Ascending aorta (tissue), 2 donors: Measurements from ENCODE around the gene LFNG. TPM values are rescaled to one million over a fixed set of nuclear protein-coding genes. Genes with fewer than 3 reads are reported as not detected.

Experiments
- DNase-seq, 2 donors: peaks; one replicate each; pipeline ENCODE4 v3.0.0-alpha.2; 2019; ENCODE audit warnings: low spot score in 2 of 2
- H3K27ac ChIP-seq, 2 donors: fragments of 200-600 bp; sonication (generic); one replicate each; pipeline ENCODE4 v1.5.1; 2016 to 2017; ENCODE audit warnings: mild to moderate bottlenecking in 1 of 2
- H3K27me3 ChIP-seq: fragments of 200-600 bp; sonication (generic); one replicate; pipeline ENCODE4 v1.5.1; 2017
- H3K36me3 ChIP-seq, 2 donors: fragments of 200-600 bp; sonication (generic); one replicate each; pipeline ENCODE4 v1.5.1; 2016
- H3K4me1 ChIP-seq, 2 donors: fragments of 200-600 bp; sonication (generic); one replicate each; pipeline ENCODE4 v1.5.1; 2016 to 2017; ENCODE audit warnings: mild to moderate bottlenecking in 1 of 2
- H3K4me3 ChIP-seq, 2 donors: fragments of 200-600 bp; sonication (generic); one replicate each; pipeline ENCODE4 v1.5.1; 2016 to 2017; ENCODE audit warnings: mild to moderate bottlenecking in 1 of 2
- H3K9me3 ChIP-seq, 2 donors: fragments of 200-600 bp; sonication (generic); one replicate each; pipeline ENCODE4 v1.5.1; 2016
- intact Hi-C: fragments of 100-400 bp; cut with DNase I; formaldehyde crosslinking; loops from one replicate; pipeline ENCODE4 v1.15.1; 2023
- total RNA-seq: library from RNA; depleted of rRNA; stranded (reverse); fragments of >200 nt; gene quantifications from one replicate; pipeline ENCODE4 v1.1.0, GENCODE V29; 2016
- TF ChIP-seq, protein P1 (sequence below), 3 experiments: fragments of 200-600 bp in 2 of 3; fragments of 450-650 bp in 1 of 3; sonication (generic) in 2 of 3; IDR thresholded peaks; one replicate each; pipeline ENCODE4 v1.5.1; 2016 to 2019; ENCODE audit warnings: antibody characterized with exemption in 3 of 3, mild to moderate bottlenecking in 1 of 3, moderate library complexity in 1 of 3

The LFNG gene
- total RNA-seq, 1 donor from 2014 or later = 102 TPM

DNA sequence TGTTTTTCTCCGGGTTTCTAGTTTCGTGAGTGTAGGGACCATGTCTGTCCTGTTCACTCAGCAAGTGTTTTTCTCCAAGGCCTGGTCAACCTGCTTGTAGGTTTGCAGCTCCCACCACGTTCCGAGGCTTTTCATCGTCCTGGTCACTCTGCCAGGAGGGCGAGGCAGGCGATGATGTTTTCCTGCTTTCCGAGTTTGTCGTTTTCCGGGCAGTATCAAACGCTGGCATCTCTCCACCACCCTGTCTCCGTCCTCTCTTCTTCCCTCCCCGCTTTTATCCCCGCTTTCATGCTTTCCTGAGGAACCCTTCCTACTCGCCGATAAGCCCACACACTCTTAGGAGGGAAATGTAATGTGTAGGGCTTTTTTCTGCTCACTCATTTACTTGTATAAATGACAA lies 50.4 kb downstream of the LFNG start:
- DNase-seq = no peak
- intact Hi-C loops = no loop called here
- peaks cover 13 to 22% of the 10 kb centered on the region in 2 donors for H3K36me3 ChIP-seq

DNA sequence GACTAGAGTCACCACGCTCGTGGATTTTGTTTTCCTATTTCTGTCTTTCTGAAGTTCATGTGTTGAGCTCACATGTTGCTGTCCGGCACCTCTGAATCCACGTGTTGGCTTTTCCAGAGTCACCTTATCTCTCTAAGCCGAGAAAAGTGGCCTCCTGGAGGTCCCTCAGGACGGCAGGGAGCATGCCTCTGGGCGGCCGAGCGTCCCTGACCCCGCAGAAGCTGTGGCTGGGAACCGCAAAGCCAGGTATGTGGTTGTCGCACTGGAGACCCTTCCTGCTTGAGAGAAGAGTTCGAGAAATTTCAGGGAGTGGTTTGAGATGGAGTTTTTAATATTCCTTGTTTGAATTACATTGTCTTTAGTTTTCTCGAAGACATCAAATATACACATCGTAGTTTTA lies 51.8 kb downstream of the LFNG start:
- intact Hi-C loops = no loop called here
- DNase-seq = no peak
- no peaks in the 10 kb centered on the region for H3K4me1 ChIP-seq

More for the DNA sequence above, 50.4 kb downstream of the LFNG start:
- Histone ChIP-seq H3K9me3 (no peaks in the 10 kb centered on the region), H3K27me3 (no peaks in the 10 kb centered on the region), H3K27ac (no peak overlapping the region), H3K4me3 (no peak overlapping the region), H3K4me1 (no peaks in the 10 kb centered on the region)
- TF ChIP-seq, protein P1, sequence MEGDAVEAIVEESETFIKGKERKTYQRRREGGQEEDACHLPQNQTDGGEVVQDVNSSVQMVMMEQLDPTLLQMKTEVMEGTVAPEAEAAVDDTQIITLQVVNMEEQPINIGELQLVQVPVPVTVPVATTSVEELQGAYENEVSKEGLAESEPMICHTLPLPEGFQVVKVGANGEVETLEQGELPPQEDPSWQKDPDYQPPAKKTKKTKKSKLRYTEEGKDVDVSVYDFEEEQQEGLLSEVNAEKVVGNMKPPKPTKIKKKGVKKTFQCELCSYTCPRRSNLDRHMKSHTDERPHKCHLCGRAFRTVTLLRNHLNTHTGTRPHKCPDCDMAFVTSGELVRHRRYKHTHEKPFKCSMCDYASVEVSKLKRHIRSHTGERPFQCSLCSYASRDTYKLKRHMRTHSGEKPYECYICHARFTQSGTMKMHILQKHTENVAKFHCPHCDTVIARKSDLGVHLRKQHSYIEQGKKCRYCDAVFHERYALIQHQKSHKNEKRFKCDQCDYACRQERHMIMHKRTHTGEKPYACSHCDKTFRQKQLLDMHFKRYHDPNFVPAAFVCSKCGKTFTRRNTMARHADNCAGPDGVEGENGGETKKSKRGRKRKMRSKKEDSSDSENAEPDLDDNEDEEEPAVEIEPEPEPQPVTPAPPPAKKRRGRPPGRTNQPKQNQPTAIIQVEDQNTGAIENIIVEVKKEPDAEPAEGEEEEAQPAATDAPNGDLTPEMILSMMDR (IDR thresholded peaks at IDR 0.05) = no peak

DNA sequence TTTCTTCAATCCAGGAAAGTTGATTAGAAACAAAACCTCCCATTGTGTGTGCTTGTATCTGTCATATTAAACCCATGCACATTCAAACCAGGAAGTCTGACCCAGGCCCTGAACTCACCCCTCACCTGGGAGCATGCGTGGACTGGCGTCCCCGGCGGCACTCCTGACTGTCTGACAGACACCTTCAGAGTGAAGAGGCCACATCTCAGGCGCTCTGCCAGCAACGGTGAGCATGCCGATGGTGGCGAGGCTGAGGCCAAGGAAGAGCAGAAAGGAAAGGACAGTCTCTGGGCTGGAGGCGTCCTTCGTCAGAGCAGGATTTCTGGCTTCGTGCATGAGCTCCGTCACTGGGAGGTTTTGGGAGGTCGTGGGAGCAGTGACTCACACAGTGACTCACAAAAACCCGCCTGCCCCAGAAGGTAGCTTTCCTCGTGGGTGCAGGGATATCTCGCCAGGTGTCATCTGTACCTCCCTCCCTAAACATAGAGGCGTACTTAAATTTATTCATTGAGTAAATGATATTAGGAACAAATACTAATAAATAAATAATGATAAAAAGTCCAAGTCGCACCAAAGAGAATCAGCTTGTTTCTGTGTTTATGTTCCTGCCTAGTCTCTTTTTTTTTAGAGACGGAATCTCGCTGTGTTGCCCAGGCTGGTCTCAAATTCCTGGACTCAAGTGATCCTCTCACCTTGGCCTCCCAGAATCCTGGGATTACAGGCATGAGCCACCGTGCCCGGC lies 52.7 kb downstream of the LFNG start:
- no peaks in the 10 kb centered on the region for H3K4me1 ChIP-seq
- no peak overlapping the region for H3K4me3 ChIP-seq
- no peak for DNase-seq
- no peaks in the 10 kb centered on the region for H3K27me3 ChIP-seq
- intact Hi-C loops = no loop called here
- H3K36me3 ChIP-seq = peaks cover 13 to 25% of the 10 kb centered on the region in 2 donors
- TF ChIP-seq, protein P1 (IDR thresholded peaks at IDR 0.05) = no peak
- H3K27ac ChIP-seq = no peak overlapping the region
- no peaks in the 10 kb centered on the region for H3K9me3 ChIP-seq

More for the DNA sequence above, 51.8 kb downstream of the LFNG start:
- Histone ChIP-seq H3K4me3 (no peak overlapping the region), H3K9me3 (no peaks in the 10 kb centered on the region), H3K36me3 (peaks cover 13 to 23% of the 10 kb centered on the region in 2 donors), H3K27ac (no peak overlapping the region), H3K27me3 (no peaks in the 10 kb centered on the region)
- TF ChIP-seq, protein P1 (IDR thresholded peaks at IDR 0.05) = no peak

DNA sequence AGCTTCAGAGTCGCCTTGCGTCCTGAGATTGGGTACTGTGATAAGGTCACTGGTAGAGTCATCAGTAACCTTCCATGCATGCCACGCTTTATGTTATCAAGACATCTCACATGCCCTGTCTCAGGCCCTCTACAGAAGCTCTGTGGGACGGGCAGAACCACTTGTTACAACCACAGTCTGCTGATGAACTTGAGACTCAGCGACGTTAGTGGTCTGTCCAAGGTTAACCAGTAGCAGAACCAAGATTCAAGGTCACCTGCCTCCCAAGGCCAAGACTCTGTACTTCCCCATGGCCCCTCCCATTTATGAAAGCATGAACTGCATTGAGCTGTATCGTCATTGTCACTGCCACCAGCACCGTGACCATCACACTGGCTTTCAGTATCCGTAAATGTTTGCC lies 54.2 kb downstream of the LFNG start:
- intact Hi-C loops = no loop called here
- DNase-seq = no peak
- H3K36me3 ChIP-seq = peaks cover 15 to 25% of the 10 kb centered on the region in 2 donors

DNA sequence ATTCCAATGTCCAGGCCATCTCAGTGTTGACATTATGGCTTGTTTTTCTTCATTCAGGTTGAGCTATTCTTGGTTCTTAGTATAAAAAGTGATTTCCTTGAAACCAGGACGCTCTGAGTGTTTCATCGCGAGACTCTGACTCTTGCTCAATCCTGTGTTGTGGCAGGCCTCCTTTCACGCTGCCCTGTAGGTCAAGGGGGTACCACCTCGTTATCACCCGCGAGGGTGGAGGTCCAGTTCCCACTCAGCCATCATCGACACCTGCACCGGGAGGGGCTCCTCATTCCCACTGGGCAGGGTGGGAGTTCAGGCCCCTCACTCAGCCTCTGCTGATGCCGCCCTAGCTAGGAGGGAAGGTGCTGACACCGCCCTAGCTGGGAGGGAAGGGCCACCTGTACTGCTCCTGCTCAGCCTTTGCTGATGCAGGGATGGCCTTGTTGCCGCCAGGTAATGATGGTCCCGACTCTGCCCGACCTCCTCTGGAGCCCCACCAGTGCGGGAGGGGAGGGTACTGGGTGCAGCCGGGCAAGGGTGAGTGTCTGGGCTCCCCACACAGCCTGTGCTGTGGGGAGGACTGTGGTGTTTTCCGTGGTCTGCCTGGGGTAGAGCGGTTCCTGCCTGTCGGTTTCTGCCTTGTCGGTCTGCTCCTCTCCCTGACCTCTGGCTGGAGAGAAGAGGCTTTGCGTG lies 55.6 kb downstream of the LFNG start:
- Histone ChIP-seq H3K36me3 (peaks cover 15 to 25% of the 10 kb centered on the region in 2 donors), H3K4me3 (no peak overlapping the region), H3K27ac (no peak overlapping the region), H3K27me3 (no peaks in the 10 kb centered on the region), H3K4me1 (no peaks in the 10 kb centered on the region), H3K9me3 (no peaks in the 10 kb centered on the region)
- no peak for DNase-seq
- intact Hi-C loops = no loop called here
- TF ChIP-seq, protein P1 (IDR thresholded peaks at IDR 0.05) = no peak

More for the DNA sequence above, 54.2 kb downstream of the LFNG start:
- Histone ChIP-seq H3K4me1 (no peaks in the 10 kb centered on the region), H3K27ac (no peak overlapping the region), H3K9me3 (no peaks in the 10 kb centered on the region), H3K27me3 (no peaks in the 10 kb centered on the region), H3K4me3 (no peak overlapping the region)
- TF ChIP-seq, protein P1 (IDR thresholded peaks at IDR 0.05) = no peak
